22Rv1 (cell line): ENCODE measurements around the gene SNRPA1.

Source experiments
- ZFX ChIP-seq: fragments of 450-650 bp; IDR thresholded peaks from 2 replicates; pipeline ENCODE4 v1.6.1; 2017; ENCODE audit warnings: antibody characterized with exemption, borderline replicate concordance
- TF ChIP-seq, protein P1 (sequence below): fragments of 450-650 bp; IDR thresholded peaks from 2 replicates; pipeline ENCODE4 v1.5.1; 2017; ENCODE audit warnings: mild to moderate bottlenecking

DNA sequence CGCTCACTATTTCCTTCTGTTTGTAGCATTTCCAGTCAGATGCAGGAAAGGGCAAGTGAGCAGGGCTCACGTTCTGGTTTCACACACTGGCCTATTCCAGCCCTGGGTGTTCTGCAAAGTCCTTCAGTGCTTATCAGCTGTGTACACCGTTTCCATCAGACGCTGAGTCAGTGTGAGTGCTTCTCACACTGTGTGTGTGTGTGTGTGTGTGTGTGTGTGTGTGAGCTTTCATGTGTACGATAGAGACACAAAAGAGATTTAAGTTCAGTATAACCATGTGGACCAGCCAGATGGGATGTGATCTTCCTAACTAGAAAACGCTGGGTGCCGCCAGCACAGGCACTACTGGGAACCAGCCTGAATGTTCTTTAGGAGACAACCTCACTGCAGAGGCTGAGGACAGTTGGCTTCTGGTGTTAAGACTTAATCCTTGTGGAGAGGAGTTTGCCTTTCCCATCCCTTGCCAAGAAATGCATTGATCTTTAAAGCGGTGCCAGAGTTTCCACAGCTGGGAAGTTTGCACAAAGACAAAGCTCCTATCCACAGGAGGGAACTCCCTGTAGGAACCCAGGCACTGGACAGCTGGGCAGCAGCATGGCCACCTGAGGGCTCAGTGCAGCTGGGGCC is 39.3 kb downstream of the SNRPA1 start:
- TF ChIP-seq, protein P1, sequence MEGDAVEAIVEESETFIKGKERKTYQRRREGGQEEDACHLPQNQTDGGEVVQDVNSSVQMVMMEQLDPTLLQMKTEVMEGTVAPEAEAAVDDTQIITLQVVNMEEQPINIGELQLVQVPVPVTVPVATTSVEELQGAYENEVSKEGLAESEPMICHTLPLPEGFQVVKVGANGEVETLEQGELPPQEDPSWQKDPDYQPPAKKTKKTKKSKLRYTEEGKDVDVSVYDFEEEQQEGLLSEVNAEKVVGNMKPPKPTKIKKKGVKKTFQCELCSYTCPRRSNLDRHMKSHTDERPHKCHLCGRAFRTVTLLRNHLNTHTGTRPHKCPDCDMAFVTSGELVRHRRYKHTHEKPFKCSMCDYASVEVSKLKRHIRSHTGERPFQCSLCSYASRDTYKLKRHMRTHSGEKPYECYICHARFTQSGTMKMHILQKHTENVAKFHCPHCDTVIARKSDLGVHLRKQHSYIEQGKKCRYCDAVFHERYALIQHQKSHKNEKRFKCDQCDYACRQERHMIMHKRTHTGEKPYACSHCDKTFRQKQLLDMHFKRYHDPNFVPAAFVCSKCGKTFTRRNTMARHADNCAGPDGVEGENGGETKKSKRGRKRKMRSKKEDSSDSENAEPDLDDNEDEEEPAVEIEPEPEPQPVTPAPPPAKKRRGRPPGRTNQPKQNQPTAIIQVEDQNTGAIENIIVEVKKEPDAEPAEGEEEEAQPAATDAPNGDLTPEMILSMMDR, result no peak
- TF ChIP-seq ZFX, result no peak
